ENCODE data around the gene GEMIN8.

Gene GEMIN8

DNA sequence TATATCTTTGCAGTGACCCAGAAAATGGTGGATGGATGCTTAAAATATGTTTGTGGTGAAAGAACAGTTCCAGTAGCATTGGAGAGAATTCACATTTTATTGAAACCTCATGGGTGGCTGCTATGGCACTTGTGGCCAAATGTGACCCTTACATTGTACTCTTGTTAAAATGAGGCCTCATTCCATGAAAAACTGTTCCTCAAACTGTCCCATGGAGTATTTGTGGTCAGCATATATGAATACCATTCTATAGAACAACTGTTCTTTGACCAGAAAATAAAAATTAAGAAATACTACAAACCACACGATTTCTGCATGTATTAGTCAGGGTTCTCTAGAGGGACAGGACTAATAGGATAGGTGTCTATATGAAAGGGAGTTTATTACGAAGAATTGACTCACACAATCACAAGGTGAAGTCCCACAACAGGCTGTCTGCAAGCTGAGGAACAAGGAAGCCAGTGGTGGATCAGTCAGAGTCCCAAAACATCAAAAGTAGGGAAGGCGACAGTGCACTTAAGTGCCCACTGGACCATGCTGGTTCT lies 35.1 kb downstream of the GEMIN8 start:
- no peaks in the 10 kb centered on the region for H3K9me3 ChIP-seq (ENCODE audit: control insufficient read depth in 1 of 2, low read length in 2 of 2)
- no peak overlapping the region for H3K27ac ChIP-seq (ENCODE audit: low read depth, low read length)
- no peaks in the 10 kb centered on the region for H3K27me3 ChIP-seq (ENCODE audit: control insufficient read depth in 1 of 2, insufficient read depth in 2 of 2, low read length in 2 of 2)
- no peak overlapping the region for H3K4me3 ChIP-seq (ENCODE audit: low read depth in 1 of 2, low read length in 2 of 2)
- no peaks in the 10 kb centered on the region for H3K36me3 ChIP-seq (ENCODE audit: control insufficient read depth in 1 of 2, insufficient read depth in 2 of 2, low read length in 2 of 2)
- no peaks in the 10 kb centered on the region for H3K4me1 ChIP-seq (ENCODE audit: control insufficient read depth in 1 of 2, insufficient read depth in 2 of 2, low read length in 2 of 2)
- no peak overlapping the region for H3K9ac ChIP-seq (ENCODE audit: low read depth in 1 of 2, low read length in 2 of 2)

DNA sequence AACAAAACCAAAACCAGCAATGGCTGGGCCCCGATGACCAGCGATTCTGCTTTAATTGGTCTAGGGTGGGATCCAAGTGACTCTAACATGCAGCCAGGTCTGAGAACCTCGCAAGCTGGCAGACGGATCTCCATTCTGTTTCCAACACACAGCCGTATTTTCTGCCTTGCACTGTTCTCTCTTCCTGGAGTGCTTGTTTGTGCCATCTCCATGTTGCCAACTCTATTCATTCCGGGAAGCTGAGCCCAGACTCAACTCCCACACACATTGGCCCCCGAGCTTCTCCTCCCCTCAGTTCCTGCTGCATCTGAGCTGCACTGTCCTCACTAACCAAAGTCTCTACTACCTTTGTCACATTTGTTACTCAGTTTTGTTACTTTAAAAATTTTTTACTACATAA lies 35.6 kb downstream of the GEMIN8 start:
- Histone ChIP-seq H3K27ac (ENCODE audit: low read depth, low read length) (no peak overlapping the region), H3K4me3 (ENCODE audit: low read depth in 1 of 2, low read length in 2 of 2) (no peak overlapping the region), H3K27me3 (ENCODE audit: control insufficient read depth in 1 of 2, insufficient read depth in 2 of 2, low read length in 2 of 2) (no peaks in the 10 kb centered on the region), H3K9ac (ENCODE audit: low read depth in 1 of 2, low read length in 2 of 2) (no peak overlapping the region), H3K9me3 (ENCODE audit: control insufficient read depth in 1 of 2, low read length in 2 of 2) (no peaks in the 10 kb centered on the region), H3K36me3 (ENCODE audit: control insufficient read depth in 1 of 2, insufficient read depth in 2 of 2, low read length in 2 of 2) (no peaks in the 10 kb centered on the region), H3K4me1 (ENCODE audit: control insufficient read depth in 1 of 2, insufficient read depth in 2 of 2, low read length in 2 of 2) (no peaks in the 10 kb centered on the region)

DNA sequence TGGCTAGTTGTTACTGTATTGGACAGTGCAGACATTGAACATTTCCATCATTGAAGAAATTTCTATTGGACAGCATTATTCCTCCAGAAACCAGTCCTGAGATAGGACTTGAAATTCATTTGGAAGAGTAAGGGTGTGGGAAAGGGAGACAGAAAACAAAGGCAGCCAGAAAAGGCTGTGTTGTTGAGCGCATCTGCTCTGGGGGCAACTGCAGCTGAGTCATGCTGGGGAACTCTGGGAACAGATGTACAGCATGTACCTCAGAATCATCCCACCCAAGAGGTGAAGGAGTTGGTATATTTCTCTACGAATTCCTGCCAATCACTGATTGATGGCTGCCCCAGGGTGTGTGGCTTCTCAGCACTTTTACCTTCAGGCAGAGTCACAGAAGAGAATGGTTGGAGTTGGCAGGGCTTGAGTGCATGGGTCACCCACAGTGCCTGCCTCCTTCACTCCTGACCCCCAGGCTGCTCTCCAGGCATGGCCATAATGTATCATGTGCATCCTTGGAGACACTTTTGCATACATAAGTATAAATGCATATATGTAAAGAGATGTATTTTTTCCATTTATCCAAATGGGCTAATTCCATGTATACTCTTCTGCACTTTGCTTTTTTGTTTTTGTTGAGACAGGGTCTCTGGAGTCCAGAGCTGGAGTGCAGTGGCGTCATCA lies 39.4 kb downstream of the GEMIN8 start:
- Histone ChIP-seq H3K4me3 (ENCODE audit: low read depth in 1 of 2, low read length in 2 of 2) (no peak overlapping the region), H3K9me3 (ENCODE audit: control insufficient read depth in 1 of 2, low read length in 2 of 2) (no peaks in the 10 kb centered on the region), H3K9ac (ENCODE audit: low read depth in 1 of 2, low read length in 2 of 2) (no peak overlapping the region)

GRCh38 chrX:13985697-13986435 lies 43.8 kb downstream of the GEMIN8 start:
- H3K4me3 ChIP-seq (ENCODE audit: low read depth in 1 of 2, low read length in 2 of 2) = no peak overlapping the region

More for the DNA sequence above, 39.4 kb downstream of the GEMIN8 start:
- H3K4me1 ChIP-seq (ENCODE audit: control insufficient read depth in 1 of 2, insufficient read depth in 2 of 2, low read length in 2 of 2) = no peaks in the 10 kb centered on the region
- H3K27ac ChIP-seq (ENCODE audit: low read depth, low read length) = no peak overlapping the region
- H3K36me3 ChIP-seq (ENCODE audit: control insufficient read depth in 1 of 2, insufficient read depth in 2 of 2, low read length in 2 of 2) = no peaks in the 10 kb centered on the region
- H3K27me3 ChIP-seq (ENCODE audit: control insufficient read depth in 1 of 2, insufficient read depth in 2 of 2, low read length in 2 of 2) = no peaks in the 10 kb centered on the region

DNA sequence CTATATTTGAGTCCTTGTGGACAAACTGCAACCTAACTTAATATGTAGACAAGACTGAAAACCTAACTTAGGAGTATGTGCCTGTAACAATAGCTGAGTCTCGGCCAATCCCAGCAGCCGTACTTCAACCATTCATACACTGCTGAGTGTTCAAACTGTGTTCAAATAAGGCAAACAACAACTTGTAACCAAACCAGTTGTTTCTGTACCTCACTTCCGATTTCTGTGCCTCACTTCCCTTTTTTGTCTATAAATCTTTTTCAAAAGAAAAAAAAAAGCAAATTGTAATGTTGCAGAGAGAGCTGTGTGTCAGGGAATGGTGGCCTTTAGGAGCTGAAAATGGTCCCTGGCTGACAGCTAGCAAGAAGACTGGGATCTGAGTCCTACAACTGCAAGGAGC lies 46.0 kb downstream of the GEMIN8 start:
- H3K9me3 ChIP-seq (ENCODE audit: control insufficient read depth in 1 of 2, low read length in 2 of 2) = no peaks in the 10 kb centered on the region
- no peaks in the 10 kb centered on the region for H3K36me3 ChIP-seq (ENCODE audit: control insufficient read depth in 1 of 2, insufficient read depth in 2 of 2, low read length in 2 of 2)
- H3K27ac ChIP-seq (ENCODE audit: low read depth, low read length) = no peak overlapping the region
- H3K4me1 ChIP-seq (ENCODE audit: control insufficient read depth in 1 of 2, insufficient read depth in 2 of 2, low read length in 2 of 2) = no peaks in the 10 kb centered on the region
- H3K9ac ChIP-seq (ENCODE audit: low read depth in 1 of 2, low read length in 2 of 2) = no peak overlapping the region
- H3K4me3 ChIP-seq (ENCODE audit: low read depth in 1 of 2, low read length in 2 of 2) = no peak overlapping the region
- no peaks in the 10 kb centered on the region for H3K27me3 ChIP-seq (ENCODE audit: control insufficient read depth in 1 of 2, insufficient read depth in 2 of 2, low read length in 2 of 2)

More at GRCh38 chrX:13985697-13986435, 43.8 kb downstream of the GEMIN8 start:
- no peaks in the 10 kb centered on the region for H3K36me3 ChIP-seq (ENCODE audit: control insufficient read depth in 1 of 2, insufficient read depth in 2 of 2, low read length in 2 of 2)
- no peaks in the 10 kb centered on the region for H3K27me3 ChIP-seq (ENCODE audit: control insufficient read depth in 1 of 2, insufficient read depth in 2 of 2, low read length in 2 of 2)
- no peak overlapping the region for H3K27ac ChIP-seq (ENCODE audit: low read depth, low read length)
- H3K9ac ChIP-seq (ENCODE audit: low read depth in 1 of 2, low read length in 2 of 2) = no peak overlapping the region
- H3K9me3 ChIP-seq (ENCODE audit: control insufficient read depth in 1 of 2, low read length in 2 of 2) = no peaks in the 10 kb centered on the region
- H3K4me1 ChIP-seq (ENCODE audit: control insufficient read depth in 1 of 2, insufficient read depth in 2 of 2, low read length in 2 of 2) = no peaks in the 10 kb centered on the region

- no peaks in the 10 kb centered on the region for H3K27me3 ChIP-seq (ENCODE audit: control insufficient read depth in 1 of 2, insufficient read depth in 2 of 2, low read length in 2 of 2)
- no peak overlapping the region for H3K27ac ChIP-seq (ENCODE audit: low read depth, low read length)
- H3K9me3 ChIP-seq (ENCODE audit: control insufficient read depth in 1 of 2, low read length in 2 of 2) = no peaks in the 10 kb centered on the region
- H3K4me3 ChIP-seq (ENCODE audit: low read depth in 1 of 2, low read length in 2 of 2) = no peak overlapping the region
- H3K4me1 ChIP-seq (ENCODE audit: control insufficient read depth in 1 of 2, insufficient read depth in 2 of 2, low read length in 2 of 2) = no peaks in the 10 kb centered on the region
- H3K36me3 ChIP-seq (ENCODE audit: control insufficient read depth in 1 of 2, insufficient read depth in 2 of 2, low read length in 2 of 2) = no peaks in the 10 kb centered on the region
- no peak overlapping the region for H3K9ac ChIP-seq (ENCODE audit: low read depth in 1 of 2, low read length in 2 of 2)
Measured at GRCh38 chrX:13968198-13968597, 61.5 kb downstream of the GEMIN8 start.

- Histone ChIP-seq H3K4me1 (ENCODE audit: control insufficient read depth in 1 of 2, insufficient read depth in 2 of 2, low read length in 2 of 2) (no peaks in the 10 kb centered on the region), H3K9me3 (ENCODE audit: control insufficient read depth in 1 of 2, low read length in 2 of 2) (no peaks in the 10 kb centered on the region), H3K27me3 (ENCODE audit: control insufficient read depth in 1 of 2, insufficient read depth in 2 of 2, low read length in 2 of 2) (no peaks in the 10 kb centered on the region), H3K27ac (ENCODE audit: low read depth, low read length) (no peak overlapping the region), H3K36me3 (ENCODE audit: control insufficient read depth in 1 of 2, insufficient read depth in 2 of 2, low read length in 2 of 2) (no peaks in the 10 kb centered on the region), H3K9ac (ENCODE audit: low read depth in 1 of 2, low read length in 2 of 2) (no peak overlapping the region), H3K4me3 (ENCODE audit: low read depth in 1 of 2, low read length in 2 of 2) (no peak overlapping the region)
Measured at GRCh38 chrX:13967636-13968035, 62.1 kb downstream of the GEMIN8 start.

GRCh38 chrX:13966793-13967125 lies 62.9 kb downstream of the GEMIN8 start:
- H3K36me3 ChIP-seq (ENCODE audit: control insufficient read depth in 1 of 2, insufficient read depth in 2 of 2, low read length in 2 of 2) = no peaks in the 10 kb centered on the region
- H3K4me3 ChIP-seq (ENCODE audit: low read depth in 1 of 2, low read length in 2 of 2) = no peak overlapping the region
- no peaks in the 10 kb centered on the region for H3K27me3 ChIP-seq (ENCODE audit: control insufficient read depth in 1 of 2, insufficient read depth in 2 of 2, low read length in 2 of 2)
- no peaks in the 10 kb centered on the region for H3K9me3 ChIP-seq (ENCODE audit: control insufficient read depth in 1 of 2, low read length in 2 of 2)
- no peak overlapping the region for H3K9ac ChIP-seq (ENCODE audit: low read depth in 1 of 2, low read length in 2 of 2)
- no peaks in the 10 kb centered on the region for H3K4me1 ChIP-seq (ENCODE audit: control insufficient read depth in 1 of 2, insufficient read depth in 2 of 2, low read length in 2 of 2)
- H3K27ac ChIP-seq (ENCODE audit: low read depth, low read length) = no peak overlapping the region

GRCh38 chrX:13966071-13966792 lies 63.5 kb downstream of the GEMIN8 start:
- H3K27ac ChIP-seq (ENCODE audit: low read depth, low read length) = no peak overlapping the region
- no peak overlapping the region for H3K9ac ChIP-seq (ENCODE audit: low read depth in 1 of 2, low read length in 2 of 2)
- no peaks in the 10 kb centered on the region for H3K9me3 ChIP-seq (ENCODE audit: control insufficient read depth in 1 of 2, low read length in 2 of 2)
- H3K4me3 ChIP-seq (ENCODE audit: low read depth in 1 of 2, low read length in 2 of 2) = no peak overlapping the region
- no peaks in the 10 kb centered on the region for H3K36me3 ChIP-seq (ENCODE audit: control insufficient read depth in 1 of 2, insufficient read depth in 2 of 2, low read length in 2 of 2)
- H3K27me3 ChIP-seq (ENCODE audit: control insufficient read depth in 1 of 2, insufficient read depth in 2 of 2, low read length in 2 of 2) = no peaks in the 10 kb centered on the region
- no peaks in the 10 kb centered on the region for H3K4me1 ChIP-seq (ENCODE audit: control insufficient read depth in 1 of 2, insufficient read depth in 2 of 2, low read length in 2 of 2)

- Histone ChIP-seq H3K9me3 (ENCODE audit: control insufficient read depth in 1 of 2, low read length in 2 of 2) (no peaks in the 10 kb centered on the region), H3K36me3 (ENCODE audit: control insufficient read depth in 1 of 2, insufficient read depth in 2 of 2, low read length in 2 of 2) (no peaks in the 10 kb centered on the region), H3K4me1 (ENCODE audit: control insufficient read depth in 1 of 2, insufficient read depth in 2 of 2, low read length in 2 of 2) (no peaks in the 10 kb centered on the region), H3K4me3 (ENCODE audit: low read depth in 1 of 2, low read length in 2 of 2) (no peak overlapping the region), H3K9ac (ENCODE audit: low read depth in 1 of 2, low read length in 2 of 2) (no peak overlapping the region), H3K27ac (ENCODE audit: low read depth, low read length) (no peak overlapping the region), H3K27me3 (ENCODE audit: control insufficient read depth in 1 of 2, insufficient read depth in 2 of 2, low read length in 2 of 2) (no peaks in the 10 kb centered on the region)
Measured at GRCh38 chrX:13965531-13965930, 64.2 kb downstream of the GEMIN8 start.
